ENCODE data around the gene EXOC7.

The EXOC7 gene

DNA sequence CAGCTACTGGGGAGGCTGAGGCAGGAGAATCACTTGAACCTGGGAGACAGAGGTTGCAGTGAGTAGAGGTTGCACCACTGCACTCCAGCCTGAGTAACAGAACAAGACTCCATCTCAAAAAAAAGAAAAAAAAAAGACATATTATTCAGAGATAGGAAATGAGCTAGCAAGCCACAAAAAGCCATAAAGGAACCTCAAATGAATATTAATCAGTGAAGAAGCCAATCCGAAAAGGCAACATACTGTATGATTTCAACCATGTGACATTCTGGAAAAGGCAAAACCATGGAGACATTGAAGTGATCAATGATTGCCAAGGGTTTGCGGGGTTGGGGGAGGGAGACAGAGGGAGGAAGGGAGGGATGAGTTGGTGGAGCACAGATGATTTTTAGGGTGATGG lies 8.4 kb upstream of the EXOC7 start:
- no peaks in the 10 kb centered on the region for H3K36me3 ChIP-seq
- no peaks in the 10 kb centered on the region for H3K27me3 ChIP-seq
- H3K9me3 ChIP-seq, result no peaks in the 10 kb centered on the region
- H3K4me1 ChIP-seq, result no peaks in the 10 kb centered on the region
- TF ChIP-seq CTCF (IDR thresholded peaks at IDR 0.05; ENCODE audit: low read depth, low read length), result no peak
- H3K4me3 ChIP-seq (ENCODE audit: low read depth, low read length), result no peak overlapping the region
- no peak for DNase-seq

DNA sequence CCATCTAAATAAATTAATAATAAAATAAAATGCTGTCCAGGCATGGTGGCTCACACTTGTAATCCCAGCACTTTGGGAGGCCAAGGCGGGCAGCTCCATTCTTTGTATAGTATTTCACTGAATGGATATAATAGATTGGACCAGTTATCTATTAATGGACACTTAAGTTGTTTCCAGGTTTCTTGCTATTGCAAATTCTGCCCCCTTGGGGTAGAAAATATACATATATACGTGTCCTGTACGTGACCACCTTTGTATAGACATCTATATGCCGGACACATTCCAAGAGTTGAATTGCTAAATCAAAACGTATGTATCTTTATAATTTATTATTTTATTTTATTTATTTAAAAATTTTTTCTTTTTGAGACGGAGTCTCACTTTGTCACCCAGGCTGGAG lies 3.9 kb upstream of the EXOC7 start:
- peak; percentile 48 for TF ChIP-seq CTCF (IDR thresholded peaks at IDR 0.05; ENCODE audit: low read depth, low read length)
- peaks cover 4% of the 10 kb centered on the region for H3K4me1 ChIP-seq
- H3K27me3 ChIP-seq, result no peaks in the 10 kb centered on the region
- no peaks in the 10 kb centered on the region for H3K9me3 ChIP-seq
- no peak for DNase-seq
- H3K36me3 ChIP-seq, result no peaks in the 10 kb centered on the region
- H3K4me3 ChIP-seq (ENCODE audit: low read depth, low read length), result no peak overlapping the region

GRCh38 chr17:76106703-76107102 lies 3.1 kb upstream of the EXOC7 start:
- peaks cover 4% of the 10 kb centered on the region for H3K4me1 ChIP-seq
- DNase-seq, result no peak

GRCh38 chr17:76104896-76105231 lies 1.3 kb upstream of the EXOC7 start:
- TF ChIP-seq CTCF (IDR thresholded peaks at IDR 0.05; ENCODE audit: low read depth, low read length), result no peak
- Histone ChIP-seq H3K36me3 (peaks cover 11% of the 10 kb centered on the region), H3K4me3 (ENCODE audit: low read depth, low read length) (no peak overlapping the region), H3K4me1 (peaks cover 4% of the 10 kb centered on the region), H3K27me3 (no peaks in the 10 kb centered on the region), H3K9me3 (no peaks in the 10 kb centered on the region)
- DNase-seq, result no peak

More at GRCh38 chr17:76106703-76107102, 3.1 kb upstream of the EXOC7 start:
- Histone ChIP-seq H3K27me3 (no peaks in the 10 kb centered on the region), H3K36me3 (peaks cover under 1% of the 10 kb centered on the region; the same call in 1 of the 2 replicates), H3K4me3 (ENCODE audit: low read depth, low read length) (no peak overlapping the region), H3K9me3 (no peaks in the 10 kb centered on the region)
- TF ChIP-seq CTCF (IDR thresholded peaks at IDR 0.05; ENCODE audit: low read depth, low read length), result no peak

DNA sequence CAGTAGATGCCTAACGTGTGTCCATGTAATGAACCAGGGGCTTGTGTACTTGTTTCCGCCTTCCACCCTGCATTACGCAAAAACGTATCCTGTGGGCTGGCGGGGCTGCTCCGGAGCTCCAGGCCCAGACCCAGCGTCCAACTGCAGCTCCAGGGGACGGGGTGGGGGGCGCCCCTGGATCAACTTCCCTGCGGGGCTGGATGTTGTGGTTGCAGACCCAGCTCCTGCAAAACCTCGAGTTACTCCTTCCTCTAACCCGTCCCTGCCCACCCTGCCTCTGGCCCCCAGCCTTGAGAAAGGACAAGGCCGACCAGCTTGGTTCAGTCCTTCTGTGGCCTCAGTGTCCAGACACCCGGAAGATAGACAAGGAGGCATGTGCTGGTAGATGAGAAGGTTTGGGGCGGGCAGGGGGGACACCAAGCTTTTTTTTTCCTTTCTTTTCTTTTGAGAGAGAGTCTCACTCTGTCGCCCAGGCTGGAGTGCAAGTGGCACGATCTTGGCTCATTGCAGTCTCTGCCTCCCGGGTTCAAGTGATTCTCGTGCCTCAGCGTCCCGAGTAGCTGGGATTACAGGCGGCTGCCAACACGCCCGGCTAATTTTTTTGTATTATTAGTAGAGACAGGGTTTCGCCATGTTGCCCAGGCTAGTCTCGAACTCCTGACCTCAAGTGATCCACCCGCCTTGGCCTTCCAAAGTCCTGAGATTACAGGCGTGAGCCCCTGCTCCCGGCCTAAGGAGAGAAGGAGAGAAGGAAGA lies 731 bp upstream of the EXOC7 start:
- peak overlapping the region; percentile 88 for H3K4me3 ChIP-seq (ENCODE audit: low read depth, low read length)
- no peak for DNase-seq
- peaks cover 4% of the 10 kb centered on the region for H3K4me1 ChIP-seq
- H3K36me3 ChIP-seq, result peaks cover 15% of the 10 kb centered on the region
- no peaks in the 10 kb centered on the region for H3K27me3 ChIP-seq
- no peaks in the 10 kb centered on the region for H3K9me3 ChIP-seq
- no peak for TF ChIP-seq CTCF (IDR thresholded peaks at IDR 0.05; ENCODE audit: low read depth, low read length)

GRCh38 chr17:76102944-76103273 lies 678 bp downstream of the EXOC7 start:
- Histone ChIP-seq H3K9me3 (no peaks in the 10 kb centered on the region), H3K4me1 (peaks cover 4% of the 10 kb centered on the region), H3K4me3 (ENCODE audit: low read depth, low read length) (peak overlapping the region; percentile 88), H3K27me3 (no peaks in the 10 kb centered on the region), H3K36me3 (peaks cover 15% of the 10 kb centered on the region)
- no peak for DNase-seq
- no peak for TF ChIP-seq CTCF (IDR thresholded peaks at IDR 0.05; ENCODE audit: low read depth, low read length)
